Liver (tissue), 3 donors: ENCODE data around the gene ZMYND8.

ENCODE experiments used
- ATF3 ChIP-seq: IDR thresholded peaks from 2 replicates; pipeline ENCODE4 v1.6.1; 2016; ENCODE audit warnings: antibody characterized with exemption
- EGR1 ChIP-seq, 2 donors: IDR thresholded peaks; 2 replicates each; pipeline ENCODE4 v1.6.1; 2016 to 2018; ENCODE audit warnings: antibody characterized with exemption in 2 of 2, low read depth in 2 of 2
- FOXA1 ChIP-seq: IDR thresholded peaks from 2 replicates; pipeline ENCODE4 v1.6.1; 2016; ENCODE audit warnings: antibody characterized with exemption
- GABPA ChIP-seq, 2 donors: IDR thresholded peaks in 1 of 2; conservative IDR thresholded peaks in 1 of 2; 2 replicates each; pipeline ENCODE4 v1.6.1; 2016; ENCODE audit warnings: antibody characterized with exemption in 2 of 2, mild to moderate bottlenecking in 1 of 2, moderate library complexity in 1 of 2
- JUND ChIP-seq, 2 donors: IDR thresholded peaks; 2 replicates each; pipeline ENCODE4 v1.6.1; 2016; ENCODE audit warnings: antibody characterized with exemption in 2 of 2
- RAD21 ChIP-seq, 2 donors: IDR thresholded peaks; 2 replicates each; pipeline ENCODE4 v1.6.1; 2016; ENCODE audit warnings: antibody characterized with exemption in 2 of 2, mild to moderate bottlenecking in 2 of 2
- TAF1 ChIP-seq: conservative IDR thresholded peaks from 2 replicates; pipeline ENCODE4 v1.6.1; 2016; ENCODE audit warnings: antibody characterized with exemption, mild to moderate bottlenecking
- YY1 ChIP-seq: IDR thresholded peaks from 2 replicates; pipeline ENCODE4 v1.6.1; 2016; ENCODE audit warnings: antibody characterized with exemption, mild to moderate bottlenecking
- TF ChIP-seq, protein P1 (sequence below): IDR thresholded peaks from 2 replicates; pipeline ENCODE4 v1.6.1; 2016; ENCODE audit warnings: antibody characterized with exemption
- TF ChIP-seq, protein P2 (sequence below): fragments of 150-350 bp; IDR thresholded peaks from 2 replicates; pipeline ENCODE4 v1.5.1; 2017; ENCODE audit warnings: improper control_type of control experiment, low read depth, low read length; ENCODE audit not compliant: missing input control
- TF ChIP-seq, protein P3 (sequence below): IDR thresholded peaks from 2 replicates; pipeline ENCODE4 v1.6.1; 2016; ENCODE audit warnings: antibody characterized with exemption, mild to moderate bottlenecking
- TF ChIP-seq, protein P4 (sequence below): IDR thresholded peaks from 2 replicates; pipeline ENCODE4 v1.6.1; 2016; ENCODE audit warnings: antibody characterized with exemption
- donor health status: healthy.
- donor health status: healthy.

GRCh38 chr20:47370214-47370613 is 13.7 kb upstream of the ZMYND8 start:
- TF ChIP-seq, protein P1, sequence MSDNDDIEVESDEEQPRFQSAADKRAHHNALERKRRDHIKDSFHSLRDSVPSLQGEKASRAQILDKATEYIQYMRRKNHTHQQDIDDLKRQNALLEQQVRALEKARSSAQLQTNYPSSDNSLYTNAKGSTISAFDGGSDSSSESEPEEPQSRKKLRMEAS: no peak
- no peak for TF ChIP-seq RAD21 (IDR thresholded peaks at IDR 0.05)
- TF ChIP-seq, protein P2, sequence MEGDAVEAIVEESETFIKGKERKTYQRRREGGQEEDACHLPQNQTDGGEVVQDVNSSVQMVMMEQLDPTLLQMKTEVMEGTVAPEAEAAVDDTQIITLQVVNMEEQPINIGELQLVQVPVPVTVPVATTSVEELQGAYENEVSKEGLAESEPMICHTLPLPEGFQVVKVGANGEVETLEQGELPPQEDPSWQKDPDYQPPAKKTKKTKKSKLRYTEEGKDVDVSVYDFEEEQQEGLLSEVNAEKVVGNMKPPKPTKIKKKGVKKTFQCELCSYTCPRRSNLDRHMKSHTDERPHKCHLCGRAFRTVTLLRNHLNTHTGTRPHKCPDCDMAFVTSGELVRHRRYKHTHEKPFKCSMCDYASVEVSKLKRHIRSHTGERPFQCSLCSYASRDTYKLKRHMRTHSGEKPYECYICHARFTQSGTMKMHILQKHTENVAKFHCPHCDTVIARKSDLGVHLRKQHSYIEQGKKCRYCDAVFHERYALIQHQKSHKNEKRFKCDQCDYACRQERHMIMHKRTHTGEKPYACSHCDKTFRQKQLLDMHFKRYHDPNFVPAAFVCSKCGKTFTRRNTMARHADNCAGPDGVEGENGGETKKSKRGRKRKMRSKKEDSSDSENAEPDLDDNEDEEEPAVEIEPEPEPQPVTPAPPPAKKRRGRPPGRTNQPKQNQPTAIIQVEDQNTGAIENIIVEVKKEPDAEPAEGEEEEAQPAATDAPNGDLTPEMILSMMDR: no peak
- TF ChIP-seq TAF1: no peak
- no peak for TF ChIP-seq EGR1 (IDR thresholded peaks at IDR 0.05; ENCODE audit: low read depth in 2 of 2)
- no peak for TF ChIP-seq GABPA (IDR thresholded peaks at IDR 0.05 in 1 of 2, conservative IDR thresholded peaks at IDR 0.05 in 1 of 2)
- TF ChIP-seq, protein P3, sequence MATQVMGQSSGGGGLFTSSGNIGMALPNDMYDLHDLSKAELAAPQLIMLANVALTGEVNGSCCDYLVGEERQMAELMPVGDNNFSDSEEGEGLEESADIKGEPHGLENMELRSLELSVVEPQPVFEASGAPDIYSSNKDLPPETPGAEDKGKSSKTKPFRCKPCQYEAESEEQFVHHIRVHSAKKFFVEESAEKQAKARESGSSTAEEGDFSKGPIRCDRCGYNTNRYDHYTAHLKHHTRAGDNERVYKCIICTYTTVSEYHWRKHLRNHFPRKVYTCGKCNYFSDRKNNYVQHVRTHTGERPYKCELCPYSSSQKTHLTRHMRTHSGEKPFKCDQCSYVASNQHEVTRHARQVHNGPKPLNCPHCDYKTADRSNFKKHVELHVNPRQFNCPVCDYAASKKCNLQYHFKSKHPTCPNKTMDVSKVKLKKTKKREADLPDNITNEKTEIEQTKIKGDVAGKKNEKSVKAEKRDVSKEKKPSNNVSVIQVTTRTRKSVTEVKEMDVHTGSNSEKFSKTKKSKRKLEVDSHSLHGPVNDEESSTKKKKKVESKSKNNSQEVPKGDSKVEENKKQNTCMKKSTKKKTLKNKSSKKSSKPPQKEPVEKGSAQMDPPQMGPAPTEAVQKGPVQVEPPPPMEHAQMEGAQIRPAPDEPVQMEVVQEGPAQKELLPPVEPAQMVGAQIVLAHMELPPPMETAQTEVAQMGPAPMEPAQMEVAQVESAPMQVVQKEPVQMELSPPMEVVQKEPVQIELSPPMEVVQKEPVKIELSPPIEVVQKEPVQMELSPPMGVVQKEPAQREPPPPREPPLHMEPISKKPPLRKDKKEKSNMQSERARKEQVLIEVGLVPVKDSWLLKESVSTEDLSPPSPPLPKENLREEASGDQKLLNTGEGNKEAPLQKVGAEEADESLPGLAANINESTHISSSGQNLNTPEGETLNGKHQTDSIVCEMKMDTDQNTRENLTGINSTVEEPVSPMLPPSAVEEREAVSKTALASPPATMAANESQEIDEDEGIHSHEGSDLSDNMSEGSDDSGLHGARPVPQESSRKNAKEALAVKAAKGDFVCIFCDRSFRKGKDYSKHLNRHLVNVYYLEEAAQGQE: no peak
- no peak for TF ChIP-seq FOXA1
- TF ChIP-seq, protein P4, sequence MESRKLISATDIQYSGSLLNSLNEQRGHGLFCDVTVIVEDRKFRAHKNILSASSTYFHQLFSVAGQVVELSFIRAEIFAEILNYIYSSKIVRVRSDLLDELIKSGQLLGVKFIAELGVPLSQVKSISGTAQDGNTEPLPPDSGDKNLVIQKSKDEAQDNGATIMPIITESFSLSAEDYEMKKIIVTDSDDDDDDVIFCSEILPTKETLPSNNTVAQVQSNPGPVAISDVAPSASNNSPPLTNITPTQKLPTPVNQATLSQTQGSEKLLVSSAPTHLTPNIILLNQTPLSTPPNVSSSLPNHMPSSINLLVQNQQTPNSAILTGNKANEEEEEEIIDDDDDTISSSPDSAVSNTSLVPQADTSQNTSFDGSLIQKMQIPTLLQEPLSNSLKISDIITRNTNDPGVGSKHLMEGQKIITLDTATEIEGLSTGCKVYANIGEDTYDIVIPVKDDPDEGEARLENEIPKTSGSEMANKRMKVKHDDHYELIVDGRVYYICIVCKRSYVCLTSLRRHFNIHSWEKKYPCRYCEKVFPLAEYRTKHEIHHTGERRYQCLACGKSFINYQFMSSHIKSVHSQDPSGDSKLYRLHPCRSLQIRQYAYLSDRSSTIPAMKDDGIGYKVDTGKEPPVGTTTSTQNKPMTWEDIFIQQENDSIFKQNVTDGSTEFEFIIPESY: no peak
- no peak for TF ChIP-seq JUND (IDR thresholded peaks at IDR 0.05)
- no peak for TF ChIP-seq YY1
- TF ChIP-seq ATF3: no peak
